Measurements from ENCODE around the gene SRSF9.

DNA sequence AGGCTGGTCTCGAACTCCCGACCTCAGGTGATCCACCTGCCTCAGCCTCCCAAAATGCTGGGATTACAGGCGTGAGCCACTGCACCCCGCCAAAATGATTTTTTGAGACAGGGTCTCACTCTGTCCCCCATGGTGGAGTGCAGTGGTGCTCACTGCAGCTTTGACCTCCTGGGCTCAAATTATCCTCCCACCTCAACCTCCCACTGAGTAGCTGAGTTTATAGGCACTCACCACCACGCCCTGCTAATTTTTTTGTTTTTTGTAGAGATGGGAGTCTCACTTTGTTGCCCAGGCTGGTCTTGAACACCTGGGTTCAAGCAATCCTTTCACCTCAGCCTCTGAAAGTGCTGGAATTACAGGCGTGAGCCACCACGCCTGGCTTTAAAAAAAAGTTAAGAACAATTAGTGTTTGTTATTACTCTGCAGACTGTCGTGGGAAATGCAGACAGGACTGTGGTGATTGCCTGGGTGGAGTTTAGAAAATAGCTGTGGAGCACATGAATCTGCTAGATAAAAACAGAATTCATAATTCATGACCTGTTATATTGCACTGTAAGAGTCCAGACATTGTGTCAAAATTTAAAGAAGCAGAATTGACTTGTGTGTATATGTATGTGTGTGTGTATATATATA is 40.8 kb downstream of the SRSF9 start:
- no peak for TF ChIP-seq CEBPB (IDR thresholded peaks at IDR 0.05)
- no peak for TF ChIP-seq TCF12 (IDR thresholded peaks at IDR 0.05; ENCODE audit: low read depth)
- TF ChIP-seq EGR1 (IDR thresholded peaks at IDR 0.05) = no peak
- no peak for TF ChIP-seq TEAD4 (IDR thresholded peaks at IDR 0.05)
- no peak for TF ChIP-seq ZBTB7A (IDR thresholded peaks at IDR 0.05; ENCODE audit: low read depth)
- no peak for TF ChIP-seq EP300 (IDR thresholded peaks at IDR 0.05; ENCODE audit: borderline replicate concordance)
- TF ChIP-seq RAD21 (IDR thresholded peaks at IDR 0.05; ENCODE audit: low read depth) = no peak
- TF ChIP-seq, protein P1, sequence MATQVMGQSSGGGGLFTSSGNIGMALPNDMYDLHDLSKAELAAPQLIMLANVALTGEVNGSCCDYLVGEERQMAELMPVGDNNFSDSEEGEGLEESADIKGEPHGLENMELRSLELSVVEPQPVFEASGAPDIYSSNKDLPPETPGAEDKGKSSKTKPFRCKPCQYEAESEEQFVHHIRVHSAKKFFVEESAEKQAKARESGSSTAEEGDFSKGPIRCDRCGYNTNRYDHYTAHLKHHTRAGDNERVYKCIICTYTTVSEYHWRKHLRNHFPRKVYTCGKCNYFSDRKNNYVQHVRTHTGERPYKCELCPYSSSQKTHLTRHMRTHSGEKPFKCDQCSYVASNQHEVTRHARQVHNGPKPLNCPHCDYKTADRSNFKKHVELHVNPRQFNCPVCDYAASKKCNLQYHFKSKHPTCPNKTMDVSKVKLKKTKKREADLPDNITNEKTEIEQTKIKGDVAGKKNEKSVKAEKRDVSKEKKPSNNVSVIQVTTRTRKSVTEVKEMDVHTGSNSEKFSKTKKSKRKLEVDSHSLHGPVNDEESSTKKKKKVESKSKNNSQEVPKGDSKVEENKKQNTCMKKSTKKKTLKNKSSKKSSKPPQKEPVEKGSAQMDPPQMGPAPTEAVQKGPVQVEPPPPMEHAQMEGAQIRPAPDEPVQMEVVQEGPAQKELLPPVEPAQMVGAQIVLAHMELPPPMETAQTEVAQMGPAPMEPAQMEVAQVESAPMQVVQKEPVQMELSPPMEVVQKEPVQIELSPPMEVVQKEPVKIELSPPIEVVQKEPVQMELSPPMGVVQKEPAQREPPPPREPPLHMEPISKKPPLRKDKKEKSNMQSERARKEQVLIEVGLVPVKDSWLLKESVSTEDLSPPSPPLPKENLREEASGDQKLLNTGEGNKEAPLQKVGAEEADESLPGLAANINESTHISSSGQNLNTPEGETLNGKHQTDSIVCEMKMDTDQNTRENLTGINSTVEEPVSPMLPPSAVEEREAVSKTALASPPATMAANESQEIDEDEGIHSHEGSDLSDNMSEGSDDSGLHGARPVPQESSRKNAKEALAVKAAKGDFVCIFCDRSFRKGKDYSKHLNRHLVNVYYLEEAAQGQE (IDR thresholded peaks at IDR 0.05; ENCODE audit: low read depth) = no peak
- no peak for TF ChIP-seq YY1 (IDR thresholded peaks at IDR 0.05; ENCODE audit: low read depth)
